ENCODE data around the gene TNFSF18.

- no peak for TF ChIP-seq TARDBP (IDR thresholded peaks at IDR 0.05; ENCODE audit: borderline replicate concordance)
- TF ChIP-seq, protein P1, sequence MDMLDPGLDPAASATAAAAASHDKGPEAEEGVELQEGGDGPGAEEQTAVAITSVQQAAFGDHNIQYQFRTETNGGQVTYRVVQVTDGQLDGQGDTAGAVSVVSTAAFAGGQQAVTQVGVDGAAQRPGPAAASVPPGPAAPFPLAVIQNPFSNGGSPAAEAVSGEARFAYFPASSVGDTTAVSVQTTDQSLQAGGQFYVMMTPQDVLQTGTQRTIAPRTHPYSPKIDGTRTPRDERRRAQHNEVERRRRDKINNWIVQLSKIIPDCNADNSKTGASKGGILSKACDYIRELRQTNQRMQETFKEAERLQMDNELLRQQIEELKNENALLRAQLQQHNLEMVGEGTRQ (IDR thresholded peaks at IDR 0.05; ENCODE audit: borderline replicate concordance, low read depth, low read length) = no peak
- TF ChIP-seq, protein P2, sequence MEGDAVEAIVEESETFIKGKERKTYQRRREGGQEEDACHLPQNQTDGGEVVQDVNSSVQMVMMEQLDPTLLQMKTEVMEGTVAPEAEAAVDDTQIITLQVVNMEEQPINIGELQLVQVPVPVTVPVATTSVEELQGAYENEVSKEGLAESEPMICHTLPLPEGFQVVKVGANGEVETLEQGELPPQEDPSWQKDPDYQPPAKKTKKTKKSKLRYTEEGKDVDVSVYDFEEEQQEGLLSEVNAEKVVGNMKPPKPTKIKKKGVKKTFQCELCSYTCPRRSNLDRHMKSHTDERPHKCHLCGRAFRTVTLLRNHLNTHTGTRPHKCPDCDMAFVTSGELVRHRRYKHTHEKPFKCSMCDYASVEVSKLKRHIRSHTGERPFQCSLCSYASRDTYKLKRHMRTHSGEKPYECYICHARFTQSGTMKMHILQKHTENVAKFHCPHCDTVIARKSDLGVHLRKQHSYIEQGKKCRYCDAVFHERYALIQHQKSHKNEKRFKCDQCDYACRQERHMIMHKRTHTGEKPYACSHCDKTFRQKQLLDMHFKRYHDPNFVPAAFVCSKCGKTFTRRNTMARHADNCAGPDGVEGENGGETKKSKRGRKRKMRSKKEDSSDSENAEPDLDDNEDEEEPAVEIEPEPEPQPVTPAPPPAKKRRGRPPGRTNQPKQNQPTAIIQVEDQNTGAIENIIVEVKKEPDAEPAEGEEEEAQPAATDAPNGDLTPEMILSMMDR (IDR thresholded peaks at IDR 0.05 in 2 of 3, conservative IDR thresholded peaks at IDR 0.05 in 1 of 3; ENCODE audit: control insufficient read depth in 2 of 3, extremely low read depth in 1 of 3, insufficient read depth in 1 of 3, low read depth in 3 of 3, low read length in 3 of 3) = no peak
- no peak for TF ChIP-seq SRF (IDR thresholded peaks at IDR 0.05; ENCODE audit: low read depth in 2 of 2, low read length in 2 of 2)
- no peak for TF ChIP-seq KLF5 (IDR thresholded peaks at IDR 0.05; ENCODE audit: partially characterized antibody)
Measured at GRCh38 chr1:173094541-173094940, 43.8 kb upstream of the TNFSF18 start.

Data from GM12878 (cell line).